Colon (tissue), 2 donors: ENCODE results near the gene STAT5B.

ENCODE experiments used
- FAIRE-seq: peaks from 2 replicates; lab custom pipeline; 2012; peaks lifted over from hg19 to GRCh38; lab: Jason Lieb, UNC
- donor health status: control.
- donor health status: control.

The STAT5B gene

GRCh38 chr17:42179911-42180410, 96.2 kb downstream of the STAT5B start:
- no peak for FAIRE-seq

DNA sequence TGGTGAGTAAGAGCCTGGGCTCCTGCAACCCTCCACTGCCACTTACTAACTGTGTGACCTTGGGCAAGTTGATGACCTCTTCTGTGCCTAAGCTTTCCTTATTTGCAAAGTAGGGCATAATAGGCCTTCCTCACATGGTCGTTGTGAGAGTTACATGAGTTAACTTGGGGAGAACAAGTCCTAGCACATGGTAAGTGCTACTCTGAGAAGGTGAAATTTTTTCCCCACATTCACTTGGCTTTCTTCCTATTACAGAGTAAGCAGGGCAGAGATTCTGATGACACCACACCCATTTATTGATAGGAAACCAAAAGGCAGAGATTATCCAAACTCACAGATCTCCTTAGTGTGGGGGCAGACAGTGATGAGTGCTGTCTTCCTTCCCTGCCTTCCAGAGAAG, 96.9 kb downstream of the STAT5B start:
- FAIRE-seq, result no peak

GRCh38 chr17:42178817-42179216, 97.4 kb downstream of the STAT5B start:
- FAIRE-seq, result no peak

GRCh38 chr17:42177684-42178083, 98.5 kb downstream of the STAT5B start:
- no peak for FAIRE-seq

DNA sequence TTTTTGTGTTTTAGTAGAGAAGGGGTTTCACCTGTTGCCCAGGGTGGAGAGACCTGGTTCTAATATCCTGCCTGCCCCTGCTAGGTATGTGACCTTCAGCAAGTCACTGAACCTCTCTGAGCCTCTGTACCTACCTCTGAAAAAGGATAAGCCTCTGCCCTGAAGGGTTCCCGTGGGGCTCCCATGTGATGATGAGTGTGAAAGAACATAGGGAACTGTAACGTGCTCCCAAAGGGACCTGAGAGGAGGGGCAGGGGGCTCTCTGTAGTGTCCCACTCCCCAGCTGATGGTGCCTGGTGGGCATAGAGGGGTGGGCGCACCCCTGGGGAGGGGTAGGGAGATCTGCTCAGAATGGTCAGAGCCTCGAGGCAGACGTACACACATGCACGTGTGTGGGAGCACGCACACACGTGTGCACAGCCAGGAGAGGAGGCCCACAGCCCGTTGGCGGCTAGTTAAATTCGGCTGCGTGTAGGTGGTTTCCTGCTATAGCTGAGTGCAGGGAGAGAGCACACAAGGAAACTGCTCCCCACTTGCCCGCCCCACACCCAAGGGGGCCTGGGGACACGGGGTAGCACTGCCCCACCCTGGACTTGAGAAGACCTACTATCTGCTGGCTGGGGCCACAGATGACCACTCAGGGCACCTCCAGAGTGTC, 101.9 kb downstream of the STAT5B start:
- no peak for FAIRE-seq

GRCh38 chr17:42171831-42172230, 104.4 kb downstream of the STAT5B start:
- FAIRE-seq, result no peak

- FAIRE-seq, result no peak
Measured at GRCh38 chr17:42169351-42169750, 106.8 kb downstream of the STAT5B start.

- FAIRE-seq, result no peak
Measured at GRCh38 chr17:42167807-42168206, 108.4 kb downstream of the STAT5B start.

DNA sequence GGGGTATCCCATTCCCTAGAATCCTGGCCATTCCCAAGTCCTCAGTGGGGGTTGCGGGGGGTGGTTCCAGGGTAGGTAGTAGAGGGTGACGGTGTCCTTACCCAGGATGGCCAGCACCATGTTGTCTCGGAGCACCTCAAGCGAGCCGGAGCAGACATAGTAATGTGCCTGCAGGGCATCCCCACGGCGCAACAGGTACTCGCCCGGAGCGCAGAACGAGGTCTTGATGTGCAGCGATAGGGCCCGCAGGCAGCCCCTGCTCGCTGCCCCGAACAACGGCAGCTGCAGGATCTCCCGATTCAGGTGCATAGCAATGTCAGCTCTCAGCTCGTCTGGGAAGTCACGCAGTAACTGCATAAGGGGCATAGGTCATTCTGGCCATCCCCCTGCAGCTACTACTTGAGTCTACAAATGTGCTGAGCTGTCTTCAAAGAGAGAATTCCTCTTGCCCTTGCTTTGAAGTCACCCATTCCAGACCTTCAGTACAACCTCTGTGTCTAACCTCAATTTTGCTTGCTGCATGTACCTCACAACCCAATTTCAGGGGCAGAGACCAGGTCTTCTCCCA, 109.9 kb downstream of the STAT5B start:
- no peak for FAIRE-seq

- FAIRE-seq, result no peak
Measured at GRCh38 chr17:42165751-42166150, 110.4 kb downstream of the STAT5B start.

DNA sequence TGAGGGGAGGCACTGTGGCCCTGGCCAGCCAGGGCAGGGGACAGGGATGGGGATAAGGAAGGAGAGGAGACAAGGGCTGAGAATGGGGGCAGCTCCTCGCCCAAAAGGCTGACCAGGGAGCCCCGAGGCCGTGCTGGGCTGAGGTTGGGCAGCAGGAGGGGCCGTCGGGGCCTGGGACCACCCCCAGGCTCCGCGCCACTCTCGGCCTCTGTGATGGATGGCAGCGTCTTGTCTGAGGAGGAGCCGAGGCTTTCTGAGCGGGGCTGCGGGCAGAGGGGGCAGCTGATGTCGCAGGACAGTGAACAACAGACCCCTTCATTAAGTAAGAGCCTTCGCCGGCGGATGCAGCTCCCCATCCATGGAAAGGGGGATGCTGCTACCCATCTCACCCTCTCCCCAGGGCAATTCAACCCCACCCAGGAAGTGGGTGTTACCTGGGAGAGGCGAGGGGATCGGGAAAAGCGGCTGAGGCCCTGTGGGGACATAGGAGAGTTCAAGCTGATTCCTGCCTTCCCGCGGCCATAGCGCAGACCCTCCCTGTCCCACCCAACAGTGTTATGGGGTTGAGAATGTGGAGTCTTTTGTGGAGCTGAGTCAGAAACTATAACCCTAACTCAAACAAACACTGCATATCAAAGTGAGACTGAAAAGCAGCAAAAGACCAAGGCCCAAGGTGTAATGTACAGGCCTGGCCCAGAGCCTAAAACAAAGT, 112.3 kb downstream of the STAT5B start:
- FAIRE-seq, result no peak

GRCh38 chr17:42163113-42163512, 113.1 kb downstream of the STAT5B start:
- no peak for FAIRE-seq

GRCh38 chr17:42160531-42160910, 115.7 kb downstream of the STAT5B start:
- FAIRE-seq, result no peak

GRCh38 chr17:42159796-42160530, 116.2 kb downstream of the STAT5B start:
- FAIRE-seq, result no peak

GRCh38 chr17:42155614-42156045, 120.6 kb downstream of the STAT5B start:
- no peak for FAIRE-seq

DNA sequence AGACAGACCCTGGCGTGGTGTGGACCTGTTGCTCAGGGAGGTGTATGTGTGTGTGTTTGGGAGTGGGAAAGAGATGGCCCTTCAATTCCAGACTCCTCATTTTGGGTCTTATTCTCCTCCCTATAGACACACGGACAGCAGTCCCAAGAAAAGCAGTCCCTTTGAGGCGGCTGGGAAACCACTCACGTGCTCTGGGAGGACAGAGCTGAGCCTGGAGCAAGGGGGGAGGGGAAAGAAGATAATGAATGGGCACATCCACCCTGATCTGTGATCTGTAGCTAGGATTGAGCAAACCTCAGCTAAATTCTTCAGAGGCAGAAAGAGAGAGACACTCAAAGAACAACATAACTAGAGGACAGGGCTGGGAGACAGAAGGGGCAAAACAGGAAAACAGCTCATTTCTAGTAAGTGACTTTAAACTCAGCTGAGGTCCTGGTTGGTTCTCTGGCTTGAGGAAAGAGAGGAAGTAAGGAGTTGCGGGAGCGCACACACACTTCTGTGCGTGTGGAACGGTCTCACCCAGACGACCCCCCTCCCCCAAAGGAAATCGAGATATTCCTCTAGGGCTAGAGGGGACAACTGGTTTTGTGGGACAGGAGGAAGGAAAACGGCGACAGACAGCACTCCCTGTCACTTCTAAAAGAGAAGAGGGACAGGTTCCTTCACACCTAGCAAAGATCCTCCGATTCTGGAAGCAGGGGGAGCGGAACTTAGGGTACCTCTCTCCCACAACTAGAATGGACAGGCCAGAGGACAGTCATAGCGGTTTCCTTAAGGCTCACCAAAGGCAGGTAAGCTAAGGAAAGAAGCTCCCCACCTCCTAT, 122.1 kb downstream of the STAT5B start:
- FAIRE-seq, result no peak
